GM13977 (cell line): Measurements from ENCODE around the gene DEF6.

Experiments used
- DNase-seq: peaks from one replicate; pipeline ENCODE4 v3.0.0; 2012; ENCODE audit warnings: low spot score
- CTCF ChIP-seq: IDR thresholded peaks from 2 replicates; pipeline ENCODE4 v1.5.1; 2012; ENCODE audit warnings: mild to moderate bottlenecking, control low read depth; ENCODE audit not compliant: insufficient read depth; ENCODE audit errors: extremely low read depth, missing control alignments
- in situ Hi-C: fragments of 300-500 bp; cut with MboI; formaldehyde crosslinking; loops from one replicate; pipeline ENCODE4 v1.12.0; 2022; ENCODE audit warnings: low sequenced_read_pairs, low pct_unique_long_range_greater_than_20kb, mixed read lengths, inconsistent platforms; ENCODE audit not compliant: unreplicated experiment

The DEF6 gene

GRCh38 chr6:35258858-35259193 lies 38.8 kb upstream of the DEF6 start:
- no peak for DNase-seq
- in situ Hi-C loops = no loop called here
- TF ChIP-seq CTCF = no peak

- TF ChIP-seq CTCF = peak; percentile 78
- in situ Hi-C loops = no loop called here
- peak; percentile 97 for DNase-seq
Measured at GRCh38 chr6:35259194-35259947, 38.2 kb upstream of the DEF6 start, which contains the start of gene ZNF76. Gene ZNF76 (plus strand): TSS chr6:35259735. CDS start chr6:35281152, 21,417 bp downstream.

- DNase-seq = peak; percentile 86
- in situ Hi-C loops = no loop called here
- TF ChIP-seq CTCF = no peak
Measured at GRCh38 chr6:35259948-35260590, 37.5 kb upstream of the DEF6 start.

- no peak for DNase-seq
- no peak for TF ChIP-seq CTCF
- in situ Hi-C loops = no loop called here
Measured at GRCh38 chr6:35260591-35261570, 36.7 kb upstream of the DEF6 start.

GRCh38 chr6:35262596-35262995 lies 35.0 kb upstream of the DEF6 start:
- no peak for TF ChIP-seq CTCF
- in situ Hi-C loops = no loop called here
- no peak for DNase-seq

GRCh38 chr6:35264550-35265274 lies 32.9 kb upstream of the DEF6 start:
- TF ChIP-seq CTCF = no peak
- no peak for DNase-seq
- in situ Hi-C loops = no loop called here
